ENCODE measurements around the gene SUMO2.

DNA sequence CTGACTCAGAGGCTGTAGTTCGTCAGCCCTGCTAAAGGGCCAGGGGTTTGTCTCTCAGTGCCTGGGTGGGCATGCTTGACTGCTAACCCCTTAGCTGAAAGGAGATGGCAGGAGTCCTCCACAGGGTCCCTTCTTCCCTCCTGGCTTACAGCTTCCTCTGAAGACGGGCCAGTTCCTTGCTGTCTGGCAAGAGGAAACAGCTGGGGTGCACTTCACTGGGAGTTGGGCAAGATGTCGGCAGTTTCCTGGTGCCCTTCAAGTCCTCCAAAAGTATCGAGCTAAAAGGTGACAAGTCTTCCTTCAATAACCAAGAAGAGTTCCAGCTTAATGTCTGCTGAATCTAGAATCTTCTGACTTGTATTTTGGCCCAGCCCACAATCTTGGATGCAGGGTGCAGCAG, 46.1 kb upstream of the SUMO2 start:
- no peak for TF ChIP-seq CTCF (conservative IDR thresholded peaks at IDR 0.05; ENCODE audit: low read length)
- TF ChIP-seq EZH2phosphoT487 (IDR thresholded peaks at IDR 0.05; ENCODE audit: borderline replicate concordance, low read depth, low read length), result no peak

All from OCI-LY7 (cell line).